Memory B cell (primary cell): ENCODE results near the gene COMMD9.
"Not testable (repeated sequence)": the region's sequence is repeated elsewhere in the genome, so short reads cannot be mapped to it uniquely, and the experiment has no call there.

ENCODE experiments used
- ATAC-seq: fragments of 150-1000 bp; cut with Tn5 transposase; 2 replicates; pipeline ENCODE4 v1.10.0; 2021; ENCODE audit warnings: low read depth, mild to moderate bottlenecking, moderate library complexity
- DNase-seq, 2 donors: peaks; one replicate each; pipeline ENCODE4 v3.0.0; 2022; ENCODE audit warnings: low spot score in 2 of 2
- H3K27ac Mint-ChIP-seq: one replicate; pipeline ENCODE4 v1.8.0; 2022; ENCODE audit warnings: mild to moderate bottlenecking, moderate library complexity, mixed read lengths
- H3K27me3 Mint-ChIP-seq: one replicate; pipeline ENCODE4 v1.8.0; 2022; ENCODE audit warnings: mixed read lengths
- H3K36me3 Mint-ChIP-seq: one replicate; pipeline ENCODE4 v1.8.0; 2022; ENCODE audit warnings: mild to moderate bottlenecking, mixed read lengths
- H3K4me1 Mint-ChIP-seq: one replicate; pipeline ENCODE4 v1.8.0; 2022; ENCODE audit warnings: mixed read lengths
- H3K4me3 Mint-ChIP-seq: one replicate; pipeline ENCODE4 v1.8.0; 2022; ENCODE audit warnings: mild to moderate bottlenecking, moderate library complexity, mixed read lengths
- H3K9me3 Mint-ChIP-seq: one replicate; pipeline ENCODE4 v1.8.0; 2022; ENCODE audit warnings: mixed read lengths

The COMMD9 gene

GRCh38 chr11:36289226-36289852, at the start of gene COMMD9:
COMMD9 (minus strand) TSS chr11:36289424; CDS start chr11:36289412, 12 bp downstream.
- DNase-seq, result peak; percentile 86
- no peaks in the 10 kb centered on the region for H3K36me3 Mint-ChIP-seq
- peak within 1 kb of the TSS; percentile 79 for H3K27ac Mint-ChIP-seq
- H3K27me3 Mint-ChIP-seq, result no peaks in the 10 kb centered on the region
- H3K4me3 Mint-ChIP-seq, result peak within 1 kb of the TSS; percentile 83
- no peaks in the 10 kb centered on the region for H3K9me3 Mint-ChIP-seq
- peaks cover 19% of the 10 kb centered on the region for H3K4me1 Mint-ChIP-seq
- ATAC-seq, result peak; percentile 98

GRCh38 chr11:36333897-36334296, 44.7 kb upstream of the COMMD9 start:
- no peaks in the 10 kb centered on the region for H3K36me3 Mint-ChIP-seq
- DNase-seq, result no peak
- ATAC-seq, result peak; percentile 45
- peaks cover 3% of the 10 kb centered on the region for H3K27me3 Mint-ChIP-seq
- no peak overlapping the region for H3K4me3 Mint-ChIP-seq
- H3K4me1 Mint-ChIP-seq, result no peaks in the 10 kb centered on the region
- H3K9me3 Mint-ChIP-seq, result peaks cover 2% of the 10 kb centered on the region
- no peak overlapping the region for H3K27ac Mint-ChIP-seq

DNA sequence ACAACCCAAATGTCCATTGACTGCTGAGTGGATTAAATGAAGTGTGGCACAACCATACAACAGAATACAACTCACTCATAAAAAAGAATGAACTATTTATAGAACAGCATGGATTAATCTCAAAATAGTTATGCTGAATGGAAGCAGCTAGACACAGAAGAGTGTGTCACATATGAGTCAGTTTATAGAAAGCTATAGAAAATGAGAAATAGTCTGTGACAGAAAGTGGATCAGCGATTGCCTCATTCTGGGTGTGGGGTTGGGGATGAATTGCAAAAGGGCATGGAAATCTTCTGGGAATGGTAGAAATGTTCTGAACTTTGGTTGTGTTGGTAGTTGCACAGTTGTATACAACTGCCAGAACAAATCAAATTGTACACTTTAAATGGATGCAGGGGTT, 44.2 kb upstream of the COMMD9 start:
- H3K36me3 Mint-ChIP-seq, result no peaks in the 10 kb centered on the region
- no peak overlapping the region for H3K4me3 Mint-ChIP-seq
- peaks cover 3% of the 10 kb centered on the region for H3K27me3 Mint-ChIP-seq
- no peak overlapping the region for H3K27ac Mint-ChIP-seq
- no peak for DNase-seq
- no peak for ATAC-seq
- H3K9me3 Mint-ChIP-seq, result peaks cover 2% of the 10 kb centered on the region
- no peaks in the 10 kb centered on the region for H3K4me1 Mint-ChIP-seq

- H3K27me3 Mint-ChIP-seq, result peaks cover 2% of the 10 kb centered on the region
- peaks cover 2% of the 10 kb centered on the region for H3K9me3 Mint-ChIP-seq
- no peak for DNase-seq
- no peak overlapping the region for H3K27ac Mint-ChIP-seq
- H3K36me3 Mint-ChIP-seq, result no peaks in the 10 kb centered on the region
- ATAC-seq, result no peak
- H3K4me3 Mint-ChIP-seq, result no peak overlapping the region
- H3K4me1 Mint-ChIP-seq, result peaks cover 10% of the 10 kb centered on the region
Observed at GRCh38 chr11:36330411-36330810, 41.2 kb upstream of the COMMD9 start.

DNA sequence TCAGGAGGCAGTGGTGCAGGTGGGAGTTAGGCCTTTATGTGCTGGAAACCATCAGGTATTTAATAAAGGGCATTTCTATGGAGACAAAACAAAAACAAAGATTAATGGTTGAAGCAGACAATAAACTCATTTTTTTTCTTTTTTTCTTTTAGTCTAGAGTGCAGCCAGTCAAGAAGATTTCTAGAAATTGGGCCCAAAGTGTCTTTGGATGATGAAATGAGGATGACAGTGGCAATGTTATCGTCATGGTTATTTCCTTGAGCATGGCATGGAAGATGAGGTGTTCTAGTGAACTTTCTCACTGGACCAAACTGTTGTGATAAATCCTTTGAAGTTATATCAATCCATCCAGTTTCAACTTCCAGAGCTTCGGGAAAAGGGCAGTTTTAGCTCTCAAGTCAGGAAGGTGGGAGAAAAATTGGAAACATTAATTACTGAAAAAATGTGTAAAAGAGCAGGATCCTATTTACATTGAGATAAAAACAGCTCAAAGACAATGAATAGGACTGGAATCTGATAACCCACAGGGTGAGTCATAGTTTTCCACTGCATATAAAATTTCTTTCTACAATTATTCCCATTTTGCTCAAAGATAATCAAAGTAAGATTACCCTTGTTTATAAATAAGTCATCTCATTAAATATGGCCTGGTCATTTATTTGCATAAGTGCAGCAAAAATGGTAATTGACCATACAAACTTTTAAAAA, 39.9 kb upstream of the COMMD9 start:
- H3K4me1 Mint-ChIP-seq, result peaks cover 10% of the 10 kb centered on the region

DNA sequence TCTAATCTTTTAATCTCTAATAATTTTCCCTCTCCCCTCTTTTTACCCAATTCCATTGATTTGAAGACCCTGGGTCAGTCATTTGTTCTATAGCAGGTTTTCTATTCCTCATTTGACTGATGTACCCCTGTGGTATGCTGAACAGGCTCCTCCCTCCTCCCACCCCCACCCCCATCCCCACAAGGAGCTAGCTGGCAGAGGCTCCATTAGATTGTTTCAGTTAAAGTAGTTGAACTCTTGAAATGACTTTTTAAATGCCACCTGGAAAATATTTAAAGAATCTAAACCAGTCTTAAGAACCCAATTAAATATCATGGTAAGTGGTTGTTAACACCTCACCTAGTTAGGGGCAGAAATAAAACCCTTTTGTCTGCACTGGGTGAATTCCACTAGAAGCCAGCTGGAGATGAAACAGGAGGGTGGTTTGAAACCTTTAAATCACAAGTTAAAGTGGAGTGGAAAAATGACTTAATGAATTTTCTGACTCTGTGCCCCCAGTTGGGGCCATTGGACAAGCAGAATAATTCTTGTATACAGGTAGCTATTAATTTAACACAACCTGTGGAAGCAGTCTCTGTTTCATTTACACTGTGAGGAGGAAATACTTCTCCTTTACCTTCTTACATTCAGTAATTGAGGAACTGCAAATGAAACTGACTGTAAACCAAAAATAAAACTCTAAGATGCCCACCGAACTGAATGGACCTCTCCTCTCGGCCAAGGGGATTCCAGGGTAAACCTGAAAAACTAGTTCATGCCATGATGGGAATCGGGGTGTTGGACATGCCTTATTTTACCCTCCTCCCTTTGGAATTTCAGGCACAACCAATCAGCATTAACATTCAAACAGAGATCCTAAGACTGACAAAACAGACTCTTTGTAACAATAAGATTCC, 37.5 kb upstream of the COMMD9 start:
- peak overlapping the region; percentile 69 for H3K27ac Mint-ChIP-seq
- no peaks in the 10 kb centered on the region for H3K27me3 Mint-ChIP-seq
- ATAC-seq (peak; percentile 91), DNase-seq (no peak)
- H3K36me3 Mint-ChIP-seq, result no peaks in the 10 kb centered on the region
- peaks cover 10% of the 10 kb centered on the region for H3K4me1 Mint-ChIP-seq
- H3K9me3 Mint-ChIP-seq, result no peaks in the 10 kb centered on the region
- H3K4me3 Mint-ChIP-seq, result peak overlapping the region; percentile 81

More for the DNA sequence above, 39.9 kb upstream of the COMMD9 start:
- peaks cover 2% of the 10 kb centered on the region for H3K27me3 Mint-ChIP-seq
- no peaks in the 10 kb centered on the region for H3K36me3 Mint-ChIP-seq
- no peak overlapping the region for H3K27ac Mint-ChIP-seq
- H3K4me3 Mint-ChIP-seq, result no peak overlapping the region
- ATAC-seq, result no peak
- no peak for DNase-seq
- peaks cover 2% of the 10 kb centered on the region for H3K9me3 Mint-ChIP-seq

DNA sequence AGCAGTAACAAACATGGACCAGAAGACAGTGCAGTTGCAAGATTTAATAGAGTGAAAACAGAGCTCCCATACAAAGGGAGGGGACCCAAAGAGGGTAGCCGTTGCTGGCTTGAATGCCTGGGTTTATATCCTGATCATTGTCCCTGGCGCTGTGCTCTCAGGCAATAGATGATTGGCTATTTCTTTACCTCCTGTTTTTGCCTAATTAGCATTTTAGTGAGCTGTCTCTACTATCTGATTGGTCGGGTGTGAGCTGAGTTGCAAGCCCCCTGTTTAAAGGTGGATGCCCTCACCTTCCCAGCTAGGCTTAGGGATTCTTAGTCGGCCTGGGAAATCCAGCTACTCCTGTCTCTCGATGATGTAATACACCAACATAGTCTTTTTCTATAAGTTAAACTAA, 36.2 kb upstream of the COMMD9 start:
- H3K9me3 Mint-ChIP-seq, H3K27ac Mint-ChIP-seq, H3K36me3 Mint-ChIP-seq, H3K4me1 Mint-ChIP-seq, DNase-seq, H3K4me3 Mint-ChIP-seq, H3K27me3 Mint-ChIP-seq, ATAC-seq: not testable (repeated sequence)

DNA sequence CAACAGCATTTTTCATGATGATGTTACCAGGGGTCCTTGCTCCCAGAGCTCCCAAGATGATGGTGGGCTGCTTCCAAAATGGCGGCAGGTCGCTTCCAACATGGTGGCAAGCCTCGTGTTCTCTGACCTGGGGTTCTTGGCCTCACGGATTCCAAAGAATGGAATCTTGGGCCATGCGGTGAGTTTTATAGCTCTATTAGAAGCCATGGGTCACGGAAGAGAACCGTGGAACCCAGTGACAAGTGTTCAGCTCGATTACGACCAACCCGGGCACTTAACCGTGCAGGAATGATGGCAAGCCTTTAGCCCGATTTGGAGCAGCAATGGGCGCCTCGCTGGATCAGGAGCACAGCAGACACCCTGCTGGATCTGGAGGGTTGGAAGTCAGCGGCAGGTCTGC, 35.7 kb upstream of the COMMD9 start:
- not testable (repeated sequence) for ATAC-seq, H3K4me1 Mint-ChIP-seq, H3K36me3 Mint-ChIP-seq, H3K4me3 Mint-ChIP-seq, H3K9me3 Mint-ChIP-seq, H3K27me3 Mint-ChIP-seq, H3K27ac Mint-ChIP-seq, DNase-seq

GRCh38 chr11:36317992-36318391, 28.8 kb upstream of the COMMD9 start:
- DNase-seq (no peak), ATAC-seq (no peak)
- Mint-ChIP-seq H3K4me1 (no peaks in the 10 kb centered on the region), H3K27ac (no peak overlapping the region), H3K36me3 (no peaks in the 10 kb centered on the region), H3K4me3 (no peak overlapping the region), H3K27me3 (peaks cover 6% of the 10 kb centered on the region), H3K9me3 (no peaks in the 10 kb centered on the region)

- no peak for ATAC-seq
- Mint-ChIP-seq H3K36me3 (no peaks in the 10 kb centered on the region), H3K9me3 (no peaks in the 10 kb centered on the region), H3K4me1 (no peaks in the 10 kb centered on the region), H3K27ac (no peak overlapping the region), H3K27me3 (peaks cover 9% of the 10 kb centered on the region), H3K4me3 (no peak overlapping the region)
- no peak for DNase-seq
Observed at GRCh38 chr11:36316049-36316448, 26.8 kb upstream of the COMMD9 start.

DNA sequence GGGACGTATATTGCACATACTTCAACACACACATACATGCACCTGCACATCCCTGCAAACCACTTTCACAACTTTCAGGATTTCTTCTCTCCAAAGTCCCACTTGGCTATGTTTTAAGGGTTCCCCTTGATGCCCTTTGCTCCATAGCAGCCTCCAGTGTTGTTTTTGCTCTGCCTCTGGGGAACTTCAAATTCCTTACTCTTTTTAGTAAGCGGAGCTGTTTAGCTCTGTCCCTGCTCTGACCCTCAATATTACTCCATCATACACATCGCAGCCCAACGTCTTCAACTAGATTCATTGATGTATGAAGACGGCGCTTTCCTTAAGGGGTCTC, 25.2 kb upstream of the COMMD9 start:
- H3K4me3 Mint-ChIP-seq, result no peak overlapping the region
- no peaks in the 10 kb centered on the region for H3K36me3 Mint-ChIP-seq
- no peak for DNase-seq
- ATAC-seq, result no peak
- no peaks in the 10 kb centered on the region for H3K9me3 Mint-ChIP-seq
- H3K4me1 Mint-ChIP-seq, result no peaks in the 10 kb centered on the region
- no peak overlapping the region for H3K27ac Mint-ChIP-seq
- peaks cover 15% of the 10 kb centered on the region for H3K27me3 Mint-ChIP-seq

GRCh38 chr11:36313750-36314433, 24.7 kb upstream of the COMMD9 start:
- Mint-ChIP-seq H3K27me3 (peaks cover 17% of the 10 kb centered on the region), H3K36me3 (no peaks in the 10 kb centered on the region), H3K4me3 (no peak overlapping the region), H3K9me3 (no peaks in the 10 kb centered on the region), H3K4me1 (no peaks in the 10 kb centered on the region), H3K27ac (no peak overlapping the region)
- DNase-seq, result no peak
- ATAC-seq, result no peak

- Mint-ChIP-seq H3K4me1 (no peaks in the 10 kb centered on the region), H3K4me3 (no peak overlapping the region), H3K9me3 (no peaks in the 10 kb centered on the region), H3K36me3 (no peaks in the 10 kb centered on the region), H3K27me3 (peaks cover 15% of the 10 kb centered on the region), H3K27ac (no peak overlapping the region)
- no peak for ATAC-seq
- no peak for DNase-seq
Observed at GRCh38 chr11:36312611-36313472, 23.6 kb upstream of the COMMD9 start.
